LoVo (cell line): ENCODE measurements around the gene IL1RAPL1.

ENCODE experiments used
- DNase-seq: peaks from one replicate; pipeline ENCODE4 v3.0.0-alpha.2; 2016; ENCODE audit warnings: low spot score

IL1RAPL1 gene

GRCh38 chrX:28979877-28980276, 392.6 kb downstream of the IL1RAPL1 start:
- no peak for DNase-seq

- DNase-seq: no peak
These were observed 394.7 kb downstream of the IL1RAPL1 start for GRCh38 chrX:28981952-28982351.

GRCh38 chrX:28988246-28988645, 401.0 kb downstream of the IL1RAPL1 start:
- DNase-seq: no peak

- DNase-seq: no peak
These were observed 410.6 kb downstream of the IL1RAPL1 start for GRCh38 chrX:28997706-28998463.

- DNase-seq: no peak
These were observed 411.4 kb downstream of the IL1RAPL1 start for GRCh38 chrX:28998609-28999135.

GRCh38 chrX:29012867-29013266, 425.6 kb downstream of the IL1RAPL1 start:
- DNase-seq: no peak

- no peak for DNase-seq
These were observed 436.0 kb downstream of the IL1RAPL1 start for GRCh38 chrX:29023207-29023606.

GRCh38 chrX:29024871-29025270, 437.6 kb downstream of the IL1RAPL1 start:
- no peak for DNase-seq

GRCh38 chrX:29039501-29039900, 452.3 kb downstream of the IL1RAPL1 start:
- no peak for DNase-seq

- DNase-seq: no peak
These were observed 452.9 kb downstream of the IL1RAPL1 start for GRCh38 chrX:29040160-29040559.

- no peak for DNase-seq
These were observed 455.1 kb downstream of the IL1RAPL1 start for GRCh38 chrX:29042341-29042740.

GRCh38 chrX:29043746-29044145, 456.5 kb downstream of the IL1RAPL1 start:
- no peak for DNase-seq

- no peak for DNase-seq
These were observed 457.4 kb downstream of the IL1RAPL1 start for GRCh38 chrX:29044423-29045184.

GRCh38 chrX:29065477-29065876, 478.2 kb downstream of the IL1RAPL1 start:
- DNase-seq: no peak

- DNase-seq: no peak
These were observed 479.3 kb downstream of the IL1RAPL1 start for GRCh38 chrX:29066516-29066915.

GRCh38 chrX:29067351-29067750, 480.1 kb downstream of the IL1RAPL1 start:
- no peak for DNase-seq

GRCh38 chrX:29071525-29072320, 484.5 kb downstream of the IL1RAPL1 start:
- DNase-seq: no peak

GRCh38 chrX:29082558-29082957, 495.3 kb downstream of the IL1RAPL1 start:
- no peak for DNase-seq

- DNase-seq: no peak
These were observed 496.6 kb downstream of the IL1RAPL1 start for GRCh38 chrX:29083823-29084222.

- peak; percentile 5 for DNase-seq
These were observed 503.6 kb downstream of the IL1RAPL1 start for GRCh38 chrX:29090811-29091210.

- no peak for DNase-seq
These were observed 520.0 kb downstream of the IL1RAPL1 start for GRCh38 chrX:29107231-29107630.

GRCh38 chrX:29110041-29110440, 522.8 kb downstream of the IL1RAPL1 start:
- DNase-seq: no peak
